ENCODE measurements around the gene NHLRC2. TPM values are rescaled to one million over a fixed set of nuclear protein-coding genes. Genes with fewer than 3 reads are reported as not detected.

The NHLRC2 gene
- total RNA-seq, 2 donors from 2014 or later = 37.7 to 54.9 TPM

- H3K27ac ChIP-seq (ENCODE audit: low read depth, low read length) = no peak overlapping the region
- H3K27me3 ChIP-seq (ENCODE audit: control insufficient read depth, insufficient read depth, low read length, poor library complexity, severe bottlenecking) = no peaks in the 10 kb centered on the region
- H3K27ac Mint-ChIP-seq = no peak overlapping the region
- no peaks in the 10 kb centered on the region for H3K36me3 Mint-ChIP-seq (ENCODE audit: low read depth)
- no peaks in the 10 kb centered on the region for H3K9me3 Mint-ChIP-seq
- H3K4me3 ChIP-seq (ENCODE audit: low read length) = no peak overlapping the region
- no peaks in the 10 kb centered on the region for H3K27me3 Mint-ChIP-seq (ENCODE audit: insufficient read depth)
- H3K9ac ChIP-seq (ENCODE audit: extremely low read depth, low read length, poor library complexity, severe bottlenecking) = no peak overlapping the region
- 83 to 94% methylated on average over 1 of the region's 1 CpG for WGBS, 2 experiments (ENCODE audit: insufficient coverage in 1 of 2, insufficient read length in 1 of 2)
- peaks cover 6% of the 10 kb centered on the region for H3K9me3 ChIP-seq (ENCODE audit: control insufficient read depth, low read length)
- H3K4me1 ChIP-seq (ENCODE audit: control insufficient read depth, insufficient read depth, low read length) = no peaks in the 10 kb centered on the region
- H3K4me1 Mint-ChIP-seq = peaks cover 3% of the 10 kb centered on the region
- no peaks in the 10 kb centered on the region for H3K36me3 ChIP-seq (ENCODE audit: control insufficient read depth, insufficient read depth, low read length)
- TF ChIP-seq, protein P1, sequence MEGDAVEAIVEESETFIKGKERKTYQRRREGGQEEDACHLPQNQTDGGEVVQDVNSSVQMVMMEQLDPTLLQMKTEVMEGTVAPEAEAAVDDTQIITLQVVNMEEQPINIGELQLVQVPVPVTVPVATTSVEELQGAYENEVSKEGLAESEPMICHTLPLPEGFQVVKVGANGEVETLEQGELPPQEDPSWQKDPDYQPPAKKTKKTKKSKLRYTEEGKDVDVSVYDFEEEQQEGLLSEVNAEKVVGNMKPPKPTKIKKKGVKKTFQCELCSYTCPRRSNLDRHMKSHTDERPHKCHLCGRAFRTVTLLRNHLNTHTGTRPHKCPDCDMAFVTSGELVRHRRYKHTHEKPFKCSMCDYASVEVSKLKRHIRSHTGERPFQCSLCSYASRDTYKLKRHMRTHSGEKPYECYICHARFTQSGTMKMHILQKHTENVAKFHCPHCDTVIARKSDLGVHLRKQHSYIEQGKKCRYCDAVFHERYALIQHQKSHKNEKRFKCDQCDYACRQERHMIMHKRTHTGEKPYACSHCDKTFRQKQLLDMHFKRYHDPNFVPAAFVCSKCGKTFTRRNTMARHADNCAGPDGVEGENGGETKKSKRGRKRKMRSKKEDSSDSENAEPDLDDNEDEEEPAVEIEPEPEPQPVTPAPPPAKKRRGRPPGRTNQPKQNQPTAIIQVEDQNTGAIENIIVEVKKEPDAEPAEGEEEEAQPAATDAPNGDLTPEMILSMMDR (conservative IDR thresholded peaks at IDR 0.05) = no peak
- no peak for DNase-seq
- no peak overlapping the region for H3K4me3 Mint-ChIP-seq
These were observed 69.7 kb downstream of the NHLRC2 start for GRCh38 chr10:113924186-113924585.

DNA sequence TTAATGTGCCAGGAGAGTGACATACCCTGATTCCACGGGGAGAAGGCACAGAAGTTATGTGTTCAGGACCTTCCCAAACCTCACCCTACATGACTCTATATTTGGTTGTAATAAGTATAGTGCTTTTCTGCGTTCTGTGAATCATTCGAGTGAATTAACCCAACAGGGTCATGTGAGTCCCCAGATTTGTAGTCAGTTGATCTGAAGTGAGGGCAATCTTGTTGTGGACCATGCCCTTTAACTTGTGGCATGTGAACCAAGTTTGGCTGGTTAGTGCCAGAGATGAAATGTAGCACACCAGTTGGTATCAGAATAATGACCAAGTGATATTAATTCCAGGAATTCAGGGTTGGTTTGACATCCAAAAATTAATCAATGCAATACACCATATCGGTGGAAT is 70.2 kb downstream of the NHLRC2 start:
- no peak overlapping the region for H3K4me3 Mint-ChIP-seq

GRCh38 chr10:113927440-113927839 is 73.0 kb downstream of the NHLRC2 start:
- no peaks in the 10 kb centered on the region for H3K27me3 Mint-ChIP-seq (ENCODE audit: insufficient read depth)
- no peaks in the 10 kb centered on the region for H3K9me3 Mint-ChIP-seq
- peaks cover 6% of the 10 kb centered on the region for H3K9me3 ChIP-seq (ENCODE audit: control insufficient read depth, low read length)
- WGBS, 2 experiments (ENCODE audit: insufficient coverage in 1 of 2, insufficient read length in 1 of 2) = 87 to 100% methylated on average over 4 to 5 of the region's 5 CpGs
- H3K27ac ChIP-seq (ENCODE audit: low read depth, low read length) = no peak overlapping the region
- H3K9ac ChIP-seq (ENCODE audit: extremely low read depth, low read length, poor library complexity, severe bottlenecking) = no peak overlapping the region
- H3K4me1 ChIP-seq (ENCODE audit: control insufficient read depth, insufficient read depth, low read length) = no peaks in the 10 kb centered on the region
- no peak overlapping the region for H3K4me3 Mint-ChIP-seq
- no peaks in the 10 kb centered on the region for H3K36me3 ChIP-seq (ENCODE audit: control insufficient read depth, insufficient read depth, low read length)
- no peak overlapping the region for H3K27ac Mint-ChIP-seq
- H3K4me1 Mint-ChIP-seq = peaks cover 3% of the 10 kb centered on the region
- no peaks in the 10 kb centered on the region for H3K36me3 Mint-ChIP-seq (ENCODE audit: low read depth)
- H3K27me3 ChIP-seq (ENCODE audit: control insufficient read depth, insufficient read depth, low read length, poor library complexity, severe bottlenecking) = no peaks in the 10 kb centered on the region
- TF ChIP-seq, protein P1 (conservative IDR thresholded peaks at IDR 0.05) = no peak
- H3K4me3 ChIP-seq (ENCODE audit: low read length) = no peak overlapping the region
- DNase-seq = no peak

More for the DNA sequence above, 70.2 kb downstream of the NHLRC2 start:
- H3K4me1 ChIP-seq (ENCODE audit: control insufficient read depth, insufficient read depth, low read length) = no peaks in the 10 kb centered on the region
- H3K4me3 ChIP-seq (ENCODE audit: low read length) = no peak overlapping the region
- Mint-ChIP-seq H3K27ac (no peak overlapping the region), H3K4me1 (peaks cover 3% of the 10 kb centered on the region), H3K27me3 (ENCODE audit: insufficient read depth) (no peaks in the 10 kb centered on the region), H3K36me3 (ENCODE audit: low read depth) (no peaks in the 10 kb centered on the region), H3K9me3 (no peaks in the 10 kb centered on the region)
- no peak for DNase-seq
- no peak overlapping the region for H3K9ac ChIP-seq (ENCODE audit: extremely low read depth, low read length, poor library complexity, severe bottlenecking)
- peaks cover 6% of the 10 kb centered on the region for H3K9me3 ChIP-seq (ENCODE audit: control insufficient read depth, low read length)
- no peaks in the 10 kb centered on the region for H3K27me3 ChIP-seq (ENCODE audit: control insufficient read depth, insufficient read depth, low read length, poor library complexity, severe bottlenecking)
- TF ChIP-seq, protein P1 (conservative IDR thresholded peaks at IDR 0.05) = no peak
- H3K27ac ChIP-seq (ENCODE audit: low read depth, low read length) = no peak overlapping the region
- 50 to 70% methylated on average over 2 to 4 of the region's 4 CpGs for WGBS, 2 experiments (ENCODE audit: insufficient coverage in 1 of 2, insufficient read length in 1 of 2)
- H3K36me3 ChIP-seq (ENCODE audit: control insufficient read depth, insufficient read depth, low read length) = no peaks in the 10 kb centered on the region
